T-helper 2 cell treated with Interferon-gamma antibody and Interleukin-4, amounts not matched to agents 100 ng/mL and 5 ng/mL, for 36 hours (primary cell): Measurements from ENCODE around the gene RXRA. TPM values are rescaled to one million over a fixed set of nuclear protein-coding genes. Genes with fewer than 3 reads are reported as not detected.

Experiments used
- intact Hi-C: fragments of 100-400 bp; cut with micrococcal nuclease; formaldehyde crosslinking; loops from one replicate; pipeline ENCODE4 v1.15.1; 2023
- total RNA-seq: library from RNA; stranded (reverse); gene quantifications from 2 replicates; pipeline ENCODE4 v1.2.3, GENCODE V29; 2022

RXRA gene
- total RNA-seq, 1 donor from 2014 or later = 6.6 TPM

DNA sequence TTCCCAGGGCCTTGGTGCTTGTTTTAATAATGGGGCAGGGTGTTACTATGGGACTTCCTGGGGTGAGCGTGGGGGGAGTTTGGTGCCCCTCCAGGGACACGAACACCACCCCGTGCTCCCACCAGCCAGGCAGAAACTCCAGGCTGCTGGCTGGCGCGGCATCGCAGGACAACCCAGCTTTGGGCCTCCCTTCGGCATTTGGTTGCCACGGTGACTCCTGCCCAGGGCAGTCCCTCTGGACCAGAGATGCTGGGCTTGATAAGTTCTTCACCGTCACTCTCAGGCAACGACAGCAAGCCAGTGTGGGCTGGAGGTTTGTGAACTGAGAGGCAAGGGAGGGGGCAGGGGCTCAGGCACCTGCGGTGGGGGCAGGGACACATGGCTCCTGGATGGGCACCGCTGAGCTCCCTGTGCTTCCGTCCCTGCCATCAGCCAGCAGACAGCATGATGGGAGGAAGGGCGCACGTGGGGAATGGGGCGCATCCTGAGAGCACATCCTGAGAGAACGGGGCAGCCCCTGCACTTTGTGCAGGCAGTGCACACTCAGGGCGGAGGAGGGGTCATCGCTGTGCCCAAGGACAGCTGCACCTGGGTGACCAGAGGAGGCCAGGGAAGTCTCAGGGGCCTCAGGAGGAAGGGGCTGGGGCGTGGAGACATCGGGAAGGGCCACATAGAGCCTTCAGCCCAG, 116.4 kb downstream of the RXRA start:
- intact Hi-C loops = loop anchor here (1.0 to 5.0 kb wide), 3 partner anchors 45 to 272 kb away; no protein-coding TSS in a partner anchor

- intact Hi-C loops = loop anchor here (1.0 to 5.0 kb wide), 3 partner anchors 46 to 273 kb away; no protein-coding TSS in a partner anchor
These were observed 117.2 kb downstream of the RXRA start for GRCh38 chr9:134443174-134444037.

DNA sequence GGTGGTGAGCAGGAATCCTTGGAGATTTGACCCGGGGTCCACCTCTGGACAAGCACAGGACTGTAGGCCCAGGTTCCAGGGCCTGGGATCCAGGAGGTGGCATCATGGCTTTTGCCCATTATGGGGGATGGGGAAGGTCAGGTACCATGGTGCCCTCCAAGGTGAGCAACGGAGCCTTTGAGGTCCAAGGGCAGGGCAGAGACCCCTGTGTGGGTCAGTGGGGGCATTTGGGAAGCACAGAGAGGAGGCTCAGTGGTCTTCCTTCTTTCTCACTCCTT, 117.7 kb downstream of the RXRA start:
- intact Hi-C loops = loop anchor here (5.0 kb wide), 1 partner anchor 47 kb away; no protein-coding TSS in a partner anchor

DNA sequence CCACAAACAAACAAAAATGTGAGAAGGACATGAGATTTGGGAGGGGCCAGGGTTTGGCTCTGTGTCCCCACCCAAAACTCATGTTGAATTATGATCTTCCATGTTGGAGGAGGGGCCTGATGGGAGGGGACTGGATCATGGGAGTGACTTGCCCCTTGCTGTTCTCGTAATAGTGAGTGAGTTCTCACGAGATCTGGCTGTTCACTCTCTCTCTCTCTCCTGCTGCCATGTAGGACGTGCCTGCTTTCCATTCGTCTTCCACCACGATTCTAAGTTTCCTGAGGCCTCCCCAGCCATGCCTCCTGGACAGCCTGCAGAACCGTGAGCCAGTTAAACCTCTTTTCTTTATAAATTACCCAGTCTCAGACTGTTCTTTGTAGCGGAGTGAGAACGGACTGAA, 118.7 kb downstream of the RXRA start:
- intact Hi-C loops = loop anchor here (5.0 kb wide), 1 partner anchor 48 kb away; no protein-coding TSS in a partner anchor

- intact Hi-C loops = no loop called here
These were observed 123.1 kb downstream of the RXRA start for GRCh38 chr9:134449180-134449916.

- intact Hi-C loops = no loop called here
These were observed 125.6 kb downstream of the RXRA start for GRCh38 chr9:134451700-134452458.

- intact Hi-C loops = no loop called here
These were observed 126.5 kb downstream of the RXRA start for GRCh38 chr9:134452728-134453127.

DNA sequence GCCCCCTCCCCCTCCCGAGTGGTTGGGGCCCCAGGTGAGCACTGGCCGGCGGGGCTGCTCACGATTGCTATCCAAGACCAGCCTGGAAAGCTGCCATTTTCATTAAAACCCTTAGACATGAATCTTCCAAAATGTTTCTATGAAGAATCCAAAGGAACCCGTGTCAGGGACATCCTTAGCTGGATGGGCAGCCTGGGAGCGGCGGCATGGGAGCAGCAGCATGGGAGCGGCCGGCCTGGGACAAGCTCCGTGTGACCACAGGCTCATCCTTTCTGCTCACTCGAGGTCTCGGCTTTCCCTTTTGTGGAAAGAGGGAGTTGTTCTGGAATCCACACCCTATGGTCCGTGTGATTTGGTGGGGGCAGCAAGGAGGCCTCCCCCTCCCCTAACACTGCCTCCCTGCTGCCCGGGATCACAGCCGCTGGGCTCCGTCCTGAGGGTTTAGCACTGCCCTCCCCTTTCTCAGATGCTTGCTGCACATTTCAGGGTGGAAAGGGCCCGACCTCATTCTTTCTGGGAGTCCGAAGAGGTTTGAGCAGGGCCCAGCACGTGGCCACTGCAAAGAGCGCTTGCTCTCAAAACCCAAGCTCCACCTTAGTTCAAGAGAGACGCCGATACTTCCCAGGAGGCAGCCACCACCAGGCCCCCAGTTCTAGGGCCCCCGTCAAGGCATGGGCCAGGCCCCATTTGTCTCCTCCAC, 127.7 kb downstream of the RXRA start:
- intact Hi-C loops = no loop called here

DNA sequence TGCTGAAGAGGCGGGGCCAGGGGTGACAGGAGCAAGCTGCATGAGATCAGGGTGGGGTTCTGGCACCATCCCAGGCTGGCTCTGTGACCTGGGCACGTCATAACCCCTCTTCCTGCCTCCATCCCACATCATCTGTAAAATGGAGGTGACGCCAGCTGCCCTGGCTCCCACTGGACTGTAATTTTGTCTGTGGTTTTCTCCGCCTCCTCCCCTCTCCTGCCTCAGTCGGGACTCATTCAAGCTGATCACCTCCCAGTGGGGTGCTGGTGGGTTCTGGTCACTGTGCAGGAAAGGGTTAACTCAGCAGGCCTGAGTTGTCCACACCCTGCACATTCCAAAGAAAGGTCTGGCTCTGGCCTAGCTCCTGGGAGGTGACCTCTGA, 128.2 kb downstream of the RXRA start:
- intact Hi-C loops = no loop called here

- intact Hi-C loops = no loop called here
These were observed 128.8 kb downstream of the RXRA start for GRCh38 chr9:134455021-134455471.

GRCh38 chr9:134455537-134455933, 129.3 kb downstream of the RXRA start:
- intact Hi-C loops = no loop called here

DNA sequence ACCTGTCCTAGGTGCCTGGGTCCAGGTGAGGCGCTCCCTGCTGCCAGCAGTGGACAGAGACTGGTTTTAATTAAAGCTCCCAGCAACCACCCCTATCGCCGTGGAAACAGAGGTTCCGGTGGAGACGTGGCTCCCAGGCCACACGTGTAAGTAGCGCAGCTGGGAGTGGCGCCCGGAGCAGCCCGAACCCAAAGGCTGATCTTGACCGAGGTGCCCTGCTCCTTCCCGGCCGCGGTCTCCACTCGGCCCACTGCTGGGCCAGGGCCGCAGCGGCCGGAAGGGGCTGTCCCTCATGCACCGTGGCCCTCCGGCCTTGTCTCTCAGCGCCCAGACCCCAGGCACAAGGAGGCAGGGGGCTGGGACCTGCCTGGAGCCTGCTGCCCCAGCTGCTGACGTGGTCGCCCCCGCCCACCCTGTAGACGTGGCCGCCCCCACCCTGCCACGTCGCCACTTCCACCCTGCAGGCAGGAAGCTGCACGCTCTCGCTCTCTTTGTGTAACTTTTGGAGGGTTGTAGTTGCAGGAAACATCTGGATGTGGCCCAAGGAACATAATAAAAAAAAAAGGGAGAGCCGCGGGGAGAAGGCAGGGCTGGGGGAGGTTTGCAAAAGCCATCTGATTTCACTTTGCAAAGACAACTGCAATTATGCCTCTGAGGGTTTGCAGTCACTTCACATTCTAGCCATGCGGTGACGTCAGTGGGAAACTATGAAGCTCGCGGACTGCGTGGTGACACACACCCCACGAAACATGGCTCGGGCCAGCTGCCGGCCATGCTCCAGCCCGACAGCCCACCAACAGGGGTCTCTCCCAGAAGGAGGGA, 129.9 kb downstream of the RXRA start:
- intact Hi-C loops = no loop called here

DNA sequence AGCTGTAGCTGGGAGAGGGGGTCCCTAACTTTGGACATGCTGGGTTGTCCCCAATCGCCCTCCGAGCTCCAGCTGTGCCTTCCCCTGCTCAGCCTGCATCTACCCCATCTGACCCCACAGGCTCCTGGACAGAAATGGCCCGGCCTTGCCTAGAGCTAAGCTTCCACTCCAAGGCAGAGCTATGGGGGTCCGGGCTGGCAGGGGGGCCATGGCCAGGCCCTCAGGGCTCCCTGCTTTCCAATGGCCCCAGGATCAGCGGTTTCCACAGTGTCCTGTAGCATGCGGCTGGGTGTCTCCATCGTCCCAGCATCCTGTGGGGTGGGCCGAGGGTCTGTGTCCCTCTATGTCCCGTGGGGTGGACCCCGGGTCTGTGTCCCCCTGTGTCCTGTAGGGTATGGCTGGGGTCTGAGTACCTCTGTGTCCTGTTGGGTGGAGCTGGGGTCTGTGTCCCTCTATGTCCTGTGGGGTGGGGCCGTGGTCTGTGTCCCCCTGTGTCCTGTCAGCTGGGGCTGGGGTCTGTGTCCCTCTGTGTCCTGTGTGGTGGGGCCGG, 130.6 kb downstream of the RXRA start:
- intact Hi-C loops = no loop called here

- intact Hi-C loops = no loop called here
These were observed 131.3 kb downstream of the RXRA start for GRCh38 chr9:134457321-134458206.

- intact Hi-C loops = no loop called here
These were observed 132.2 kb downstream of the RXRA start for GRCh38 chr9:134458207-134459108.

DNA sequence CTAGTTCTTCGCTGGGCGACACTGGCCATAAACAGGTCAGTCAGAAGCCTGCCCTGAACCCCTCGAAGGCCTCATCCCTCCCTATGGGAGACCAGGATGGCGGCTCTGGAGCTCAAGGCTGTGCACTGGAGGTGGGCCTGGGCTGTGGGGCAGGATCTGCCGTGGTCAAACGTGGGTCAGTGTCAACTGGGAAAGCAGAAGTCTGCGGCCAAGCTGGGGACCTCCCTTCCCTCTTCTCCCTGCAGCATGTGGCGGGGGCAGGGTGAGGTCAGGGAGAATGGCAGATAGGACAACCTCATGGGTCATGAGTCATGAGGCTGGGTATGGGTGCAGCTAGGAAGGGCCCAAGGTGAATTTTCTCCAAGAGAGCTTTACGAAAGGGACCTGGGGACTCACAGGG, 132.9 kb downstream of the RXRA start:
- intact Hi-C loops = no loop called here

- intact Hi-C loops = no loop called here
These were observed 133.3 kb downstream of the RXRA start for GRCh38 chr9:134459573-134459972.
